ENCODE data around the gene MSANTD7.

Gene MSANTD7

DNA sequence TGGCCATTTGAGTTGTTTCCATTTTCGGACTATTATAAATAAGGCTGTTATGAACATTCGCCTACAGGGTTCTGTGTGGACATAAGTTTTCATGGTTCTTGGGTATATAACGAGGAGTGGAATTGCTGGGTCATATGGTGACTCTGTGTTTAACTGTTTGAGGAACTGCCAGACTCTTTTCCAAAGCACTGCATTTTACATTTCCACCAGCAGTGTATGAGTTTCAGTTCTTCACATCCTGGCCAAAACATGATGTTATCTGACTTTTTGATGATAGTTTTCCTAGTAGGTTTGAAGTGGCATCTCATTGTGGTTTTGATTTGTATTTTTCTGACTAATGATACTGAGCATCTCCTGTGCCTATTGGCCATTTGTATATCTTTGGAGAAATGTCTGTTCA, 46.0 kb downstream of the MSANTD7 start:
- DNase-seq, result no peak

Data from fibroblast of skin of back (primary cell).